CD4-positive, alpha-beta T cell treated with Interleukin-1 beta for 1 hour (primary cell): ENCODE measurements around the gene MTX1.
"Not testable (repeated sequence)": the region's sequence is repeated elsewhere in the genome, so short reads cannot be mapped to it uniquely, and the experiment has no call there.

Experiments
- DNase-seq, 2 donors: peaks; one replicate each; pipeline ENCODE4 v3.0.0-alpha.2; 2020 to 2022

MTX1 gene

GRCh38 chr1:155209312-155209721 lies 822 bp downstream of the MTX1 start:
- DNase-seq, result no peak

- DNase-seq, result peak in 1 of 2 donors; percentile 43
Observed at GRCh38 chr1:155210314-155211104, 2.0 kb downstream of the MTX1 start.

GRCh38 chr1:155211381-155212050 lies 3.0 kb downstream of the MTX1 start:
- DNase-seq, result not testable (repeated sequence)

- not testable (repeated sequence) for DNase-seq
Observed at GRCh38 chr1:155212051-155212440, 3.6 kb downstream of the MTX1 start.

- DNase-seq, result peak; percentile 6 to 50
Observed at GRCh38 chr1:155214702-155215101, 6.2 kb downstream of the MTX1 start.

- peak; percentile 29 to 45 for DNase-seq
Observed at GRCh38 chr1:155218854-155219591, 10.5 kb downstream of the MTX1 start.

- DNase-seq, result peak; percentile 47 to 61
Observed at GRCh38 chr1:155219592-155220031, 11.1 kb downstream of the MTX1 start.

- not testable (repeated sequence) for DNase-seq
Observed at GRCh38 chr1:155220211-155220965, 11.9 kb downstream of the MTX1 start.

GRCh38 chr1:155223047-155223446 lies 14.6 kb downstream of the MTX1 start:
- peak in 1 of 2 donors; percentile 13 for DNase-seq

- DNase-seq, result not testable (repeated sequence)
Observed at GRCh38 chr1:155225404-155225759, 16.9 kb downstream of the MTX1 start.

- peak; percentile 86 for DNase-seq
Observed at GRCh38 chr1:155226188-155226909, 17.9 kb downstream of the MTX1 start.

- no peak for DNase-seq
Observed at GRCh38 chr1:155226910-155227260, 18.4 kb downstream of the MTX1 start.

- peak; percentile 99 for DNase-seq
Observed at GRCh38 chr1:155227261-155228095, 19.0 kb downstream of the MTX1 start.

GRCh38 chr1:155228096-155228427 lies 19.6 kb downstream of the MTX1 start:
- DNase-seq, result no peak

GRCh38 chr1:155231302-155231701 lies 22.8 kb downstream of the MTX1 start:
- not testable (repeated sequence) for DNase-seq

GRCh38 chr1:155232001-155232978 lies 23.8 kb downstream of the MTX1 start:
- not testable (repeated sequence) for DNase-seq

GRCh38 chr1:155233502-155233901 lies 25.0 kb downstream of the MTX1 start:
- not testable (repeated sequence) for DNase-seq

GRCh38 chr1:155235375-155235774 lies 26.9 kb downstream of the MTX1 start:
- peak in 1 of 2 donors; percentile 38 for DNase-seq

- no peak for DNase-seq
Observed at GRCh38 chr1:155236451-155236850, 28.0 kb downstream of the MTX1 start.
